Stimulated activated CD8-positive, alpha-beta memory T cell treated with anti-CD3 and anti-CD28 coated beads, Interleukin-15, amount 100 ng/mL, for 1 hour (primary cell): Measurements from ENCODE around the gene VPS52.
"Not testable (repeated sequence)": the region's sequence is repeated elsewhere in the genome, so short reads cannot be mapped to it uniquely, and the experiment has no call there.

Source experiments
- DNase-seq: peaks from one replicate; pipeline ENCODE4 v3.0.0-alpha.2; 2020; ENCODE audit warnings: low read depth

The VPS52 gene

GRCh38 chr6:33280539-33280938 is 8.9 kb upstream of the VPS52 start:
- no peak for DNase-seq

DNA sequence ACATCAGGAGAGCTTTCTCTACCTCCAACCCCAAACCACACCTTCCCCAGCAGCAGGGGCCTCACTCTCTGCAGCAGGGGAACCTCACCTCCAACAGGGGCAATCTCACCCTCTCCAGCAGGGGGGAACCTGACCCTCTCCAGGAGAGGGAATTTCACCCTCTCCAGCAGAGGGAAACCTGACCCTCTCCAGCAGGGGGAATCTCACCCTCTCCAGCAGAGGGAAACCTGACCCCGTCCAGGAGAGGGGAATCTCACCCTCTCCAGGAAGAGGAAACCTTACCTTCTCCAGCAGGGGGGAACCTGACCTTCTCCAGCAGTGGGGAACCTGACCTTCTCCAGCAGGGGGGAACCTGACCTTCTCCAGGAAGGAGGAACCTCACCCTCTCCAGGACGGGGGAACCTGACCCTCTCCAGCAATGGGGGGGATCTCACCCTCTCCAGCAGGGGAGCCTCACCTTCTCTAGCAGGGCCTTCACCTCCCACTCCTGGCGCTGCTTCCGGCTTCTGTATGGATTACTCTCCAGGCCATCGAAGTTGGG is 8.4 kb upstream of the VPS52 start:
- no peak for DNase-seq

- DNase-seq, result no peak
These were observed 7.6 kb upstream of the VPS52 start for GRCh38 chr6:33279257-33279695.

- no peak for DNase-seq
These were observed 7.1 kb upstream of the VPS52 start for GRCh38 chr6:33278810-33279209.

- no peak for DNase-seq
These were observed 6.7 kb upstream of the VPS52 start for GRCh38 chr6:33278392-33278741.

GRCh38 chr6:33277663-33278391 is 6.2 kb upstream of the VPS52 start:
- DNase-seq, result no peak

DNA sequence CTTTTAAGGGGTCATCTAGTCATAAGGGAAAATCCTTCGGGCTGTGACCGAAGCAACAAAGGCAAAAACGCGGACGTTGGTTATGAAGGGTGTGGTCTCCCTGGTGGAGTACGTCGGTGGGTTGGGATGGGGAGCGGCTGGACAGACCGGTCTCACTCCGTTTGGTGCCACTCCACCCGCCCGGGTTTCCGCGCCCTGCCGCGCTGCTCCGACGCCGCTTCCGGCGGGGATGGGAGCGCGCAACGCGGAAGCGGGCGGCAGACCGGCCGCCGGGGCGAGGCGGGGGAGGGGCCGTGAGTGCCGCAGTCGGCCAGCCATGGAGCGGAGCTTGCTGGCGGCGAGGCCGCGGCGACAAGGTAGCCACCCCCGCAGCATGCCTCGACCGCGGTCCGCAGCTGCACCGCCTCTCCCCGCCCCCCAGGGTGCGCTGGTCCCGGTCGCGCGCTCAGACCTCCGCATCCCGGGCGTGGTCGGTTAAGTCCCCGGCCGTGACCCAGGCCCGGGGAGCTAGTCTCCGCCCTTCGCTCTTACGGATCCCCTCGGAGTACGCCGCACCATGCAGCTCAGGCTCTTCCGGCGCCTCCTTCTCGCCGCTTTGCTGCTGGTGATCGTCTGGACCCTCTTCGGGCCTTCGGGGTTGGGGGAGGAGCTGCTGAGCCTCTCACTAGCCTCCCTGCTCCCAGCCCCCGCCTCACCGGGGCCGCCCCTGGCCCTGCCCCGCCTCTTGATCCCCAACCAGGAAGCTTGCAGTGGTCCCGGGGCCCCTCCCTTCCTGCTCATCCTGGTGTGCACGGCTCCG is 5.4 kb upstream of the VPS52 start, which contains the start of gene B3GALT4:
TSS of gene B3GALT4 (plus strand) at position 260 of the 799 bp plus-strand sequence. CDS start at position 557, 297 bp downstream.
- DNase-seq, result no peak

DNA sequence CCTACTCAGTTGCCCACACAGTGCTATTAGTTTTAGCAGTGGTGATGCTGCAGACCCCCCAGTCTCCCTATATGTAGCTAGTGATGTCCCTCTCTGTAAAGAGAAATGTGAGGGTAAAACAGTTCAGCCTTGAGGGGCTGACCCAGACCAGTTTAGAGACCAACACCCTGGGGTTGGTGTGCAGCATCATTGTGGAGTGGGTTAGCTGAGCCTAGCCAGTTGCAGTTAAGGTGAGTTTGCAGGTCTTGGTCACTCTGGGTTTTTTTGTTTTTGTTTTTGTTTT is 4.8 kb upstream of the VPS52 start:
- no peak for DNase-seq

- not testable (repeated sequence) for DNase-seq
These were observed 4.3 kb upstream of the VPS52 start for GRCh38 chr6:33275795-33276580.

GRCh38 chr6:33273924-33274902 is 2.5 kb upstream of the VPS52 start:
- no peak for DNase-seq

DNA sequence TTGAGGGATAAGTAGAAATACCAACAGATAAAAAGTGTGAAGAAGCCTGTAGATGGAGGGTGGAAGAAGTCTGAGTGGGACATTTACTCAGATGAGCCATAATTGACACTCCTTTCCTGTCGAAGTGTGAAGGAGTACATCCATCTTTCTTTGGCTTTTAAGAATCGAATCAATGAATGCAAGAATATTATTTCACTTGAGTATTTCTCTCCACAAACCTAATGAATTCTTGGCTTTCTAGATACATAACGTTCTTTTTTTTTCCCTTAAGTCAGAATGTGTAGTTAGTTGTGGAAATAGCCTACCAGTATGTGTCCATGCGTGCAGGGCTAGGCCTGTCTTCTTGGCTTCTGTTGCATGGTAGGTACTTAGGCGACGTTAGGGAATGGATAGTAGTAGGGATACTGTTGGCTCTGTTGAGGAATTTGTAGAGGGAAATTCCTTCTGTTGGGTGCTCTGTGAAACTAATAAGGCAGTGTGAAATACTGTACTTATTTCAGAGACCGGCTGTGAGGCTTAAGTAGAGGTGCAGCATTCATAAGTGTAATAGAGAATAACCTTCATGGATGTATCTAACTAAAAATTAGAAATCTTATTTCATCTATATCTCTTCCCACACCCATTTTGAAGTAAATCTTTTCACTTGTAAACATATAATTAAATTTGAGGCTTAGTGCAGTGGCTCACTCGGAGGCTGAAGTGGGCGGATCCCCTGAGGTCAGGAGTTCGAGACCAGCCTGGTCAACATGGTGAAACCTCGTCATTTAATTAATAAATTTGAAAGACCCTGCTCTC is 1.6 kb upstream of the VPS52 start:
- no peak for DNase-seq

DNA sequence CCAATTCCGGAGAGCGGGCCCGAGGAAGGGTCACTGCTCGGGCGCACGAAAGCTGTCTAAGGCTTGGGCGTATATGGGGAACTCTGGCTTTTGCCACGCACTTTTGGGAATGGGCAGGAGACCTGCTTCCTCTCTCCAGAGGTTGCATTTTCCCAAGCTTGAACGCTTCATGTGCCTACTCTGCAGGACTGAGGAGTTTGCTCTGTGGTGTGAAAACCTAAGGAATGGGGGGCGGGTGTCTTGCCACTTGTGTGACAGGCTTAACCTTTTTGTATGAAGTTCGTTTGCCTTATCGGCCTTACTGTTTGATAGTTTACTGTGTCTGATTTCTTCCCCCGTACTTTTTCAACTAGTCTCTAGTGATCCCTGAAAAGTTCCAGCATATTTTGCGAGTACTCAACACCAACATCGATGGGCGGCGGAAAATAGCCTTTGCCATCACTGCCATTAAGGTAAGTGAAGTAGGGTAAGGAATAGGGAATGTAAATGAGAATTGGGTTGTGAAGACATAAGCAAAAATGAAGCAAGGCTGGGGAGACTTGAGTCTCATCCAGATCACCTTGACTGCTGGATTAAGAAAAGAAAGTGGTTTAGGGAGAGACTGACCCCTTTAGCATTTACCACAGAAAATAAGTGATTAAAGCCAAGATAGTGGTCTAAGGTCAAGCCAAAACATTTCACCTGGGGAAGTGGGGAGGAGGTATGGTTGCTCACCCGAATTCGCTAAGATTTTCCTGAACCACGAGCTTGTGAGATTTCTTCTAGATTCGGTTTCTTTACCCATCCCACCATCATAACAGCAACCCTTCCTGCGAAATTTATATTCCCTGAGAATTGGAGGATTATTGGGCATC is 826 bp upstream of the VPS52 start:
- no peak for DNase-seq

DNA sequence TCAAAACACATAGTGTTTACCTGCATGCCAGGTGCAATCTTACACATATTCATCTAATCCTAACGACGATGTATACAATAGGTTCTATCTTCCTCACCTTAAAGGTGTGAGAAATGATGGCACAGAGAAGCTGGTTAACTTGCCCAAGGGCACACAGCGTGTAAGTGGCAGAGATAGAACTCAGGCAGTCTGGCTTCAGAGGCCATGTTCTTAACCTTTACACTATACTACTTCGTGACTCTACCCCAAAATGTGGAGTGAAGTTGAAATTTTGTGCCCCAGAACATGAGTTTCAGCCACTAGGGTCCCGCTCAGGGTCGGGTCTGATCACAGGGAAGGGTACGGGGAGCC is 584 bp downstream of the VPS52 start:
- DNase-seq, result no peak

DNA sequence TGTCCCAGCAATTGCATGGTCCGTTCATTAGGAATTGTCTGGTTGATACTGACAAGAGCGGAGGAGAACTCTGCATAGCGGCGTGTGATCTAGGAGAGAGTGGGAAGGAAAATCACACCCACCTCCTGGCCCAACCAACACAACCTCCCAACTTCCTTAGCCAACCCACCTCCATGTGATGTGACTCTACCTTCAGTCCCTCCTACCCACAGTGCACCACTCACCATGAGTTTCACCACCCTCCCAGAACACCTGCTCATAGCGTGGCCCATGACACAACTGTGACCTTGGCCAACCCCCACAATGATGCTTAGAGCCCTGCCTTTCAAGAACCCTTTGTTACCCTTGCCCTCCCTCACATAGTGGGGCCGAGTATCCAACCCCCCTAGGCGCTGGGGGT is 7.7 kb downstream of the VPS52 start:
- DNase-seq, result no peak

DNA sequence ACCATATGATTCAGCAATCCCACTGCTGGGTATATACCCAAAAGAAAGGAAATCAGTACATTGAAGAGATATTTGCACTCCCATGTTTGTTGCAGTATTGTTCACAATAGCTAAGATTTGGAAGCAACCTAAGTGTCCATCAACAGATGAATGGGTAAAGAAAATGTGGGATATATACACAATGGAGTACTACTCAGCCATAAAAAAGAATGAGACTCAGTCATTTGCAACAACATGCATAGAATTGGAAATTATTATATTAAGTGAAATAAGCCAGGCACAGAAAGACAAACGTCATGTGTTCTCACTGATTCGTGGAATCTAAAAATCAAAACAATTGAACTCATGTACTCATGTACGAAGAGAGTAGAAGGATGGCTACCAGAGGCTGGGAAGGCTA is 9.2 kb downstream of the VPS52 start:
- DNase-seq, result not testable (repeated sequence)

GRCh38 chr6:33259032-33259431 is 12.6 kb downstream of the VPS52 start:
- DNase-seq, result no peak

DNA sequence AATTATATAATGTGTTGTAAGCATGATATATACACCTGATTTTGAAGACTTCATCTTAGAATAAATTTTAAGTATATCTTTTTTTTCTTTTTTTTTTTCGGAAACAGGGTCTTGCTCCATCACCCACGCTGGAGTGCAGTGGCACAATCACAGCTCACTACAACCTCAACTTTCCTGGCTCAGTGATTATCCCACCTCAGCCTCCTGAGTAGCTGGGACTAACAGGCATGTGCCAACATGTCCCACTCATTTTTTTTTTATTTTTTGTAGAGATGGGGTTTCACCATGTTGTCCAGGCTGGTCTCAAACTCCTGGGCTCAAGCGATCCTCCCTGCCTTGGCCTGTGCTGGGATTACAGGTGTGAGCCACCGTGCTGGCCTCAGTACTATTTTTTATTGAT is 17.1 kb downstream of the VPS52 start:
- DNase-seq, result no peak

GRCh38 chr6:33252759-33253158 is 18.9 kb downstream of the VPS52 start:
- no peak for DNase-seq

DNA sequence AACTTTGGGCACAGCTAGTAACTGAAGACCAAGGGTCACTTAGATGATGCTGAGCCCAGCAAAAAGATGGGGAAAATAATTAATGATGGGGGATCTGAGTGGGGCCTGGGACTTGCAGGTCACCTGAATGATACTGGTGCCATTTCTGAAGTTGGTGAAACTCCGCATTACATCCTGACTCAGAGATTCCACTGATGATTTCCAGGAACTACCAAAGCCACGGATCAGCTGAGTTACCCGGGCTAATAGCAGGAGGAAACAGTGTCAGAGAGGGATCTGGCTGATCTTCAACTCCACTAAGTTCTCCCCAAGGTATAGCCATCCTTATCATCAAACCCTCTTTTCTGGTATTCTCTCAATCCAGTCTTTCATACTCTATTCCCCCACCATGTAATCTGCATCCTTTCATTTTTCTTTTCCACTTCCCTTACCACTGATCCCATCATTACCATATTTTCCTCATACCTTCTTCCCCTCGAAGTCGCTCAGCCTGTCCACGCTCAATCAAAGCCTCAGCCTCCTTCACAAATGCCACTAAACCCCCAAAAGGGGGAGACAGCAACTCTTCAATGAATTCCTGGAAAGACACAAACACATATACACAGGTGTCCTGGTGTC is 20.2 kb downstream of the VPS52 start:
- DNase-seq, result no peak
